ENCODE data around the gene DENR.

Gene DENR

DNA sequence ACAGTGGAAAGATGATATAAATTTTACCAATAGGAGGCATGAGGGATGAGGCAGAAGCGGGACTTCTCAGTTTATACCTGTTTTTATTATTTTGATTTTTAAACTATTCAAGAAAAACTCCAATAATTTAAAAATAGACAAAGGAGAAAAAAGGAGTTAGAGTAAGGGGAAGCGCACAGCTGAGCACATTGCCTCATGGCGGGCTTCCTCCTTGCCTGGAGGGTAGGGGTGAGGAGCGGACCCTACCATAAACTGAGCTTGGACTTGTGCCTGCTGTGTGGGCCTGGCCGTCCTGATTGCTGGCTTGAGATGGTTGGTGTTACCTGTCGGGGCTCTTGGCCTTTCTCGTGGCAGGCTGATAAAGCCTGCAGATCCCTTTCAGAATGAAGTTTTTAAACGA lies 67.5 kb downstream of the DENR start:
- DNase-seq (ENCODE audit: low read depth, low spot score), result no peak

Data from astrocyte of the hippocampus (primary cell).